Right kidney (tissue), 1 donor: Measurements from ENCODE around the gene CYTH4.
"Not testable (repeated sequence)": the region's sequence is repeated elsewhere in the genome, so short reads cannot be mapped to it uniquely, and the experiment has no call there.

ENCODE experiments used
- DNase-seq: peaks from one replicate; pipeline ENCODE4 v3.0.0-alpha.2; 2016

CYTH4 gene

DNA sequence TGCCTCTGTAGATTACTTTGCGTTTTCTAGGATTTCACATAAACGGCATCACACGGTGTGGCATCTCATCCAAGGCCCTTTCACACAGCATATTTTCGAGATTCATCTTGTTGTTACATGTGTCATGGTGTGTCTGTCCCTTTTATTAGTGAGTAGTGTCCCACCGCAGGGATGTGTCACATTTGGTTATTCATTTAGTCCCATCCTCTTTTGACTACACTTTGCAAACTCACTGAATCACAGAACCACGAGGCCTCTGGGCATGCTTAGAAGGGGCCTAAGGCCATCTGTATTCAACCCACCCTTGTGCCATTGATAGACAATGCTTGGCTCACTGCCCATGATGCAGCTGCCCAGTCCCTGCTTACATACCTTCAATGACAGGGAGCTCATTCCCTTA lies 34.1 kb upstream of the CYTH4 start:
- no peak for DNase-seq

DNA sequence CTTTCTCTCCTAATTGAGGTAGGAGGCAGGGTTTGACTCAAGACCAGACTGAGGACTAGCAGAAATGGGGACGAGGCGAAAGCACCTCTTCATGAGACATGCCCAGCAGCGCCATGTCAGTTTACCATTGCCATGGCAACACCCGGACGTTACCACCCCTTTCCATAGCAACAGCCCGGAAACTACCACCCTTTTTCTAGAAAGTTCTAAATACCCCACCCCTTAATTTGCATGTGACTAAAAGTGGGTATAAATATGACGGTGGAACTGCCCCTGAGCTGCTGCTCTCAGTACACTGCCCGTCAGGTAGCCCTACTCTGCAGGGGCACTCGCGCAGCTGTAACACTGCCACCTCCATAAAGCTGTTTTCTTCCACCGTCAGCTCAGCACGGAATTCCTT lies 32.3 kb upstream of the CYTH4 start:
- no peak for DNase-seq

DNA sequence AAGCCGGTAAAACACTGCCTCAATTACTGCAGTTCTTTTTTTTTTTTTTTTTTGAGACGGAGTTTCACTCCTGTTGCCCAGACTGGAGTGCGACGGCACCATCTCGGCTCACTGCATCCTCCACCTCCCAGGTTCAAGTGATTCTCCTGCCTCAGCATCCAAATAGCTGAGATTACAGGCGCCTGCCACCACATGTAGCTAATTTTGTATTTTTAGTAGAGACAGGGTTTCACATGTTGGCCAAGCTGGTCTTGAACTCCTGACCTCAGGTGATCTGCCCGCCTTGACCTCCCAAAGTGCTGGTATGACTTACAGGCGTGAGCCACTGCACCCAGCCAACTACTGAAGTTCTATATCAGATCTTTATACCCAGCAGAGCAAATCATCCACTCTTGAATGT lies 30.5 kb upstream of the CYTH4 start:
- DNase-seq, result not testable (repeated sequence)

DNA sequence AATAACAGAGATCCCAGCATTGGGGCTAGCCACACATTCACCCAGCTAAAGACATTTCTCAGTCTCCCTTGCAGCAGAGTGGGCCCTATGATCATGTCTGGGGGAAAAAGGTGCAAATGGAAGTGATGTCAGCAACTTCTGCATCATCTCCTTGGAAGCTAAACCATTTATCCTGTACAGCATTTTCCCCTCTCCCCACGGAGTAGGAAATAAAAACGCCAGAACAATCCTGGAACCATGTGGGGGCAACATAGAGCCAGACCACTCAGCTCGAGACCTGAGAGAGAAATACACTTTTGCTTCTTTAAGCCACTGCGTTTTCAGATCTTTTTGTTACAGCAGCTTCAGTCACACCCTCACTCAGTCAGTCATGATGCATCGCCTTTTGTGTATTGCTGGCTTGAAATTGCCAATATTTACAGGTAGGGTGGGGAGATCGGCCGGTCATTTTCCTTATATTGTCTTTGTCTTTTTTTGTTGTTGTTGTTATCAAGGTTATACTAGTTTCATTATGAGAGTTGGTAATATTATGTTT lies 29.1 kb upstream of the CYTH4 start:
- no peak for DNase-seq

- DNase-seq, result no peak
These were observed 28.0 kb upstream of the CYTH4 start for GRCh38 chr22:37254209-37254866.

GRCh38 chr22:37254867-37255233 lies 27.5 kb upstream of the CYTH4 start:
- no peak for DNase-seq

DNA sequence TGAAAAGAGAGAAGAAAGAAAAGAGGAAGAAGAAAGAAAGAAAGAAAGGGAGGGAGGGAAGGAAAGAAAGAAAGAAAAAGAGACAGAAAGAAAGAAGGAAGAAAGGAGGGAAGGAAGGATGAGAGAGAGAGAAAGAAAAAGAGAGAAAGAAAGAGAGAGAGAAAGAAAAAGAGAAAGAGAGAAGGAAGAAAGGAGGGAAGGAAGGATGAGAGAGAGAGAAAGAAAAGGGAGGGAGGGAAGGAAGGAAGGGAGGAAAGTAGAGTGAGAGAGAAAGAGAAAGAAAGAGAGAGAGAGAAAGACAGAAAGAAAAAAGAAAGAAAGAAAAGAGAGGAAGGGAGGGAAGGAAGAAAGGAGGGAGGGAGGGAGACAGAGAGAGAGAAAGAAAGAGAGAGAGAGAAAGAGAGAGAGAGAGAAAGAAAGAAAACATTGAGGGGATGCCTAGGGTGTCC lies 26.7 kb upstream of the CYTH4 start:
- no peak for DNase-seq

DNA sequence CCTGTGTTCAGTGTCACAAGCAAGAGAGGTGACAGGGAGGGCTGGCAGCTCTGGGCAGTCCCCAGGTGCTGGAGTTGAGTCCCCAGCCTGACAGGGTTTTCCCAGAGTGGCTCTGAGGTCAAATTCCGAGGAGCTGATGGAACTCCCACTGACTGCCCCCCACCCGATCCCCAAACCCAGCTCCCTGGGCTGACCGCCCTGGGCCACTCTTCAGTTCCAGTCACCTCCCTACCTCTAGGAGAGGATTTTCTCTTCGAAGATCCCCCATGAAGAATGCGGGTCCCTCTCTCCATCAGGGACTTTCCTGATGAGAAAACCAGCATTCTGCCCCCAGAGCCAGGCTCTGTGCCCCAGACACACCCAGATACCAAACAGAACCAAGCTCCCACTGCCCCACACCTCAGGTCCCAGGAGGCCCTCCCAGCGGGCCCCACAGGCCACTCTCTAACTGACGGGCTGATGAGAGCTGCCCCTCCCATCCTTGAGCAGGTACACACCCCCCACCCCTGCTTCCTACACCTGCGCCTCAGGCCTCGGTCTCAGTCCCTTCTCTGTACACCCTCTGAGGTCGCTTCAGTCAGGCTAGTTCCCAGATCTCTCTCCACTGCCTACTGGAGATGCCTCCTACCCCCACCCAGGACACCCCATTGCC lies 26.1 kb upstream of the CYTH4 start:
- no peak for DNase-seq

DNA sequence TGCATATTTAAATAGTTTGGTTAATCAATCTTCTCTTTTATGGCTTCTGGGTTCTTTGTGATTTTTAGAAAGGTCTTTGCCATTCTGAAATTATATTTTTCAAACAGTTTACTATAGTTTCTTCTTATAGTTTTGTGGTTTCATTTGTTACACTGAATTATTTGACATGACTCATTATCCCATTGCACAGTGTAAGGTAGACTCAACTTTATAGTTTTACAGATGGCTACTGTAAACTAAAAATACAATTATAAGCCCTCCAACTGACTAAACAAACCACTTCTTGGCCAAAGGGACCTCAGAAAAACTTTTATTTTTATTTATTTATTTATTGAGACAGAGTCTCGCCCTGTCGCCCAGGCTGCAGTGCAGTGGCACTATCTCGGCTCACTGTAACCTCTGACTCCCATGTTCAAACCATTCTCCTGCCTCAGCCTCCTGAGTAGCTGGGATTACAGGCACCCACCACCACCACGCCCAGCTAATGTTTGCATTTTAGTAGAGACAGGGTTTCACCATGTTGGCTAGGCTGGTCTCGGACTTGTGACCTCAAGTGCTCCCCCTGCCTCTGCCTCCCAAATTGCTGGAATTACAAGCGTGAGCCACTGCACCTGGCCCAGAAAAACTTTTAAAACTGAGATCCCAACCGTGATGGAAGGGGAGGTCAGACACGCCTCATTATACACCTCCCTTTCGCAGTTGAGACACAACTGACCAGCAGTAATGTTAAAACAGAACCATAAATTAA lies 24.1 kb upstream of the CYTH4 start:
- no peak for DNase-seq

GRCh38 chr22:37258753-37259401 lies 23.4 kb upstream of the CYTH4 start:
- DNase-seq, result peak; percentile 30

DNA sequence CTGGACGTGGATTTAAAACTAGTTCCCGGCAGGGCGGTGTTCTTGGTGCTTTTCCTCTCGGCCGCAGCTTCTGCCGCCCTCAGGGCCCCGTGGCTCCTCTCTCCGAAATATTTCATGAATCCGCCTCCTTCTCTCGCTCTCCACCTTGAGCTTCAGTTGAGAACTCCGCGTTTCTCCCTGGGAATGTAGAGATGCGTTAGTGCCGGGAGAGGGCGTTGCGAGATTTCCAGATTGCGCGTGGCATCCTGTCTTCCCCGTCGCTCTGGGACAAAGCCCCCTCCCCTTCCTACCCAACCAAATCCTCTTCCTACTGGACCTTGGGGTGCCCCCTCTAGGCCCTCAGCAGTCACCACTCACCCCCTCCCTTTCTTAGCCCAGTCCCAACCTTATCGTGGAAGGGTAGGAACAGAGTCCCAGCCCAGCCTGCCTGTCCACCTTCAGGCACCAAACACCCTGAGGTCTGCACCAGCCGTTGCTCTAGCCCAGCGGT lies 22.7 kb upstream of the CYTH4 start:
- peak; percentile 54 for DNase-seq

- peak; percentile 44 for DNase-seq
These were observed 22.0 kb upstream of the CYTH4 start for GRCh38 chr22:37260155-37260795.

- DNase-seq, result peak; percentile 51
These were observed 21.4 kb upstream of the CYTH4 start for GRCh38 chr22:37260901-37261336.

GRCh38 chr22:37262346-37262745 lies 20.0 kb upstream of the CYTH4 start:
- no peak for DNase-seq

- no peak for DNase-seq
These were observed 18.1 kb upstream of the CYTH4 start for GRCh38 chr22:37263966-37264887.

DNA sequence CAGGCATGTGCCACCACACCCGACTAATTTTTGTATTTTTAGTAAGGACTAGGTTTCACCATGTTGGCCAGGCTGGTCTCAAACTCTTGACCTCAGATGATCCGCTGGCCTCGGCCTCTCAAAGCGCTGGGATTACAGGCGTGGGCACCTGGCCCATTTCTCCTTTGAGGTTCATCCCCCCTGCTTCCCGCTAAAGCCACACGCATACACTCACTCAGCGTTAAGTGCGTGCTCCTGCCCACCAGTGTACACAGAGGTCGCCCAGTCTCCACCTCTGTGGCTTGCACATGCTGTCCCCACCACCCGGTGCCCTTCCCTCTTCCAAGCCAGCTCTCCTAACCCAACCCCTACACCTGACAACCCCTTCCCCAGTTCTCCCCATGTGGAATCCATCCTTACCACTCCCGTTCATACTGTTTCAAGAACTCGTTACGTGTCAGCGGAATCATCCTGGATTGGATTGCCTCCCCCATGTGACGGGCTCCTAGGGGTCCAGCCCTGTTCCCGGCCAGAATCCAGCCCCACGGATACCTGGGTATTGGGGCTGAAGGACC lies 15.7 kb upstream of the CYTH4 start:
- DNase-seq, result no peak

- DNase-seq, result peak; percentile 67
These were observed 15.1 kb upstream of the CYTH4 start for GRCh38 chr22:37267135-37267587.

GRCh38 chr22:37267661-37268413 lies 14.5 kb upstream of the CYTH4 start:
- no peak for DNase-seq

- no peak for DNase-seq
These were observed 12.2 kb upstream of the CYTH4 start for GRCh38 chr22:37269936-37270678.
